WTC11 (cell line): ENCODE measurements around the gene PRELID1. TPM values are rescaled to one million over a fixed set of nuclear protein-coding genes. Genes with fewer than 3 reads are reported as not detected.

Experiments
- ATAC-seq: fragments of 200-7000 bp; cut with Tn5 transposase; 2 replicates; pipeline ENCODE4 v1.10.0; 2021; ENCODE audit warnings: mild to moderate bottlenecking, moderate library complexity
- CTCF ChIA-PET: fragments of 300-600 bp; sonication (Branson Sonifier 250); formaldehyde crosslinking; loops from one replicate; lab custom pipeline; 2021; ENCODE audit warnings: antibody characterized with exemption; lab: Charles Lee
- POLR2A ChIA-PET: fragments of 350-600 bp; sonication (Branson Sonifier 250); formaldehyde crosslinking; loops from one replicate; lab custom pipeline; 2021; ENCODE audit warnings: antibody characterized with exemption; lab: Charles Lee
- DNase-seq: peaks from one replicate; pipeline ENCODE4 v3.0.0; 2021; ENCODE audit warnings: low spot score
- H3K27ac Mint-ChIP-seq: 2 replicates; pipeline ENCODE4 v1.8.0; 2021; ENCODE audit warnings: mixed read lengths
- H3K27me3 Mint-ChIP-seq: 2 replicates; pipeline ENCODE4 v1.8.0; 2021; ENCODE audit warnings: low read depth, mild to moderate bottlenecking, moderate library complexity, mixed read lengths
- H3K36me3 Mint-ChIP-seq: 2 replicates; pipeline ENCODE4 v1.8.0; 2021; ENCODE audit warnings: mixed read lengths
- H3K4me1 Mint-ChIP-seq: 2 replicates; pipeline ENCODE4 v1.8.0; 2022; ENCODE audit warnings: mixed read lengths
- H3K4me3 Mint-ChIP-seq: 2 replicates; pipeline ENCODE4 v1.8.0; 2021; ENCODE audit warnings: mild to moderate bottlenecking, moderate library complexity, mixed read lengths
- H3K9me3 Mint-ChIP-seq: 2 replicates; pipeline ENCODE4 v1.8.0; 2021; ENCODE audit warnings: mixed read lengths
- CREB1 ChIP-seq: sonication (generic); formaldehyde crosslinking; IDR thresholded peaks from 2 replicates; pipeline ENCODE4 v1.8.0; 2023; ENCODE audit warnings: mild to moderate bottlenecking, missing genetic modification reagents
- ETV6 ChIP-seq: sonication (generic); formaldehyde crosslinking; IDR thresholded peaks from 2 replicates; pipeline ENCODE4 v1.8.1; 2022; ENCODE audit warnings: mild to moderate bottlenecking, missing genetic modification reagents
- FOXJ3 ChIP-seq: sonication (generic); formaldehyde crosslinking; IDR thresholded peaks from 2 replicates; pipeline ENCODE4 v1.9.0; 2021; ENCODE audit warnings: missing genetic modification reagents, mild to moderate bottlenecking, borderline replicate concordance
- HMGA2 ChIP-seq: fragments of 250-450 bp; sonication (Bioruptor Pico); IDR thresholded peaks from 2 replicates; pipeline ENCODE4 v1.4.0; 2021; ENCODE audit warnings: mild to moderate bottlenecking, moderate library complexity
- IRF2 ChIP-seq: sonication (generic); formaldehyde crosslinking; IDR thresholded peaks from 2 replicates; pipeline ENCODE4 v1.8.0; 2022; ENCODE audit warnings: low read depth, missing genetic modification reagents, borderline replicate concordance
- PRDM15 ChIP-seq: sonication (generic); formaldehyde crosslinking; IDR thresholded peaks from 2 replicates; pipeline ENCODE4 v1.8.0; 2022; ENCODE audit warnings: missing genetic modification reagents
- SP1 ChIP-seq: sonication (generic); formaldehyde crosslinking; conservative IDR thresholded peaks from 2 replicates; pipeline ENCODE4 v1.8.1; 2022; ENCODE audit warnings: missing genetic modification reagents
- TEAD1 ChIP-seq: sonication (generic); formaldehyde crosslinking; IDR thresholded peaks from 2 replicates; pipeline ENCODE4 v1.8.0; 2022; ENCODE audit warnings: mild to moderate bottlenecking, missing genetic modification reagents
- TEAD4 ChIP-seq: sonication (generic); formaldehyde crosslinking; IDR thresholded peaks from 2 replicates; pipeline ENCODE4 v1.8.0; 2022; ENCODE audit warnings: mild to moderate bottlenecking, missing genetic modification reagents
- ZBTB21 ChIP-seq: sonication (generic); formaldehyde crosslinking; IDR thresholded peaks from 2 replicates; pipeline ENCODE4 v1.8.1; 2023; ENCODE audit warnings: mild to moderate bottlenecking, missing genetic modification reagents, borderline replicate concordance
- ZNF121 ChIP-seq: sonication (generic); formaldehyde crosslinking; IDR thresholded peaks from 2 replicates; pipeline ENCODE4 v1.8.0; 2023; ENCODE audit warnings: missing genetic modification reagents
- ZNF671 ChIP-seq: fragments of 250-450 bp; sonication (Bioruptor Pico); IDR thresholded peaks from 2 replicates; pipeline ENCODE4 v1.8.0; 2021; ENCODE audit warnings: mild to moderate bottlenecking
- total RNA-seq: library from RNA; stranded (reverse); gene quantifications from 3 replicates; pipeline ENCODE4 v1.2.3, GENCODE V29; 2021
- TF ChIP-seq, protein P1 (sequence below): sonication (generic); formaldehyde crosslinking; IDR thresholded peaks from 2 replicates; pipeline ENCODE4 v1.8.1; 2022; ENCODE audit warnings: mild to moderate bottlenecking, moderate library complexity, missing genetic modification reagents
- TF ChIP-seq, protein P2 (sequence below): sonication (generic); formaldehyde crosslinking; IDR thresholded peaks from 2 replicates; pipeline ENCODE4 v1.8.1; 2023; ENCODE audit warnings: mild to moderate bottlenecking, moderate library complexity, missing genetic modification reagents
- TF ChIP-seq, protein P3 (sequence below): sonication (generic); formaldehyde crosslinking; IDR thresholded peaks from 2 replicates; pipeline ENCODE4 v1.8.0; 2022; ENCODE audit warnings: mild to moderate bottlenecking, missing genetic modification reagents
- TF ChIP-seq, protein P4 (sequence below): sonication (generic); formaldehyde crosslinking; IDR thresholded peaks from 2 replicates; pipeline ENCODE4 v1.8.1; 2022; ENCODE audit warnings: missing genetic modification reagents, borderline replicate concordance
- TF ChIP-seq, protein P5 (sequence below): sonication (generic); formaldehyde crosslinking; IDR thresholded peaks from 2 replicates; pipeline ENCODE4 v1.8.0; 2023; ENCODE audit warnings: mild to moderate bottlenecking, missing genetic modification reagents
- TF ChIP-seq, protein P6 (sequence below): sonication (generic); formaldehyde crosslinking; conservative IDR thresholded peaks from 2 replicates; pipeline ENCODE4 v1.8.1; 2023; ENCODE audit warnings: mild to moderate bottlenecking, low read depth, missing genetic modification reagents, moderate library complexity

The PRELID1 gene
- total RNA-seq, 1 experiment from 2014 or later = 273 TPM

GRCh38 chr5:177346820-177347219, 43.2 kb downstream of the PRELID1 start:
- H3K4me1 Mint-ChIP-seq = peaks cover 28% of the 10 kb centered on the region
- peaks cover 23% of the 10 kb centered on the region for H3K36me3 Mint-ChIP-seq
- TF ChIP-seq, protein P1, sequence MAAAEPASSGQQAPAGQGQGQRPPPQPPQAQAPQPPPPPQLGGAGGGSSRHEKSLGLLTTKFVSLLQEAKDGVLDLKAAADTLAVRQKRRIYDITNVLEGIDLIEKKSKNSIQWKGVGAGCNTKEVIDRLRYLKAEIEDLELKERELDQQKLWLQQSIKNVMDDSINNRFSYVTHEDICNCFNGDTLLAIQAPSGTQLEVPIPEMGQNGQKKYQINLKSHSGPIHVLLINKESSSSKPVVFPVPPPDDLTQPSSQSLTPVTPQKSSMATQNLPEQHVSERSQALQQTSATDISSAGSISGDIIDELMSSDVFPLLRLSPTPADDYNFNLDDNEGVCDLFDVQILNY (CRISPR knock-in tag) = no peak
- TF ChIP-seq, protein P2, sequence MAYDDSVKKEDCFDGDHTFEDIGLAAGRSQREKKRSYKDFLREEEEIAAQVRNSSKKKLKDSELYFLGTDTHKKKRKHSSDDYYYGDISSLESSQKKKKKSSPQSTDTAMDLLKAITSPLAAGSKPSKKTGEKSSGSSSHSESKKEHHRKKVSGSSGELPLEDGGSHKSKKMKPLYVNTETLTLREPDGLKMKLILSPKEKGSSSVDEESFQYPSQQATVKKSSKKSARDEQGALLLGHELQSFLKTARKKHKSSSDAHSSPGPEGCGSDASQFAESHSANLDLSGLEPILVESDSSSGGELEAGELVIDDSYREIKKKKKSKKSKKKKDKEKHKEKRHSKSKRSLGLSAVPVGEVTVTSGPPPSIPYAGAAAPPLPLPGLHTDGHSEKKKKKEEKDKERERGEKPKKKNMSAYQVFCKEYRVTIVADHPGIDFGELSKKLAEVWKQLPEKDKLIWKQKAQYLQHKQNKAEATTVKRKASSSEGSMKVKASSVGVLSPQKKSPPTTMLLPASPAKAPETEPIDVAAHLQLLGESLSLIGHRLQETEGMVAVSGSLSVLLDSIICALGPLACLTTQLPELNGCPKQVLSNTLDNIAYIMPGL (CRISPR knock-in tag) = no peak
- TF ChIP-seq ZBTB21 (no peak), TEAD4 (CRISPR knock-in tag) (no peak), ETV6 (no peak), HMGA2 (CRISPR knock-in tag) (no peak), SP1 (CRISPR knock-in tag) (no peak)
- TF ChIP-seq, protein P3, sequence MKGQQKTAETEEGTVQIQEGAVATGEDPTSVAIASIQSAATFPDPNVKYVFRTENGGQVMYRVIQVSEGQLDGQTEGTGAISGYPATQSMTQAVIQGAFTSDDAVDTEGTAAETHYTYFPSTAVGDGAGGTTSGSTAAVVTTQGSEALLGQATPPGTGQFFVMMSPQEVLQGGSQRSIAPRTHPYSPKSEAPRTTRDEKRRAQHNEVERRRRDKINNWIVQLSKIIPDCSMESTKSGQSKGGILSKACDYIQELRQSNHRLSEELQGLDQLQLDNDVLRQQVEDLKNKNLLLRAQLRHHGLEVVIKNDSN (CRISPR knock-in tag) = no peak
- H3K27ac Mint-ChIP-seq = peak overlapping the region; percentile 21; the same call in 1 of the 2 replicates
- H3K9me3 Mint-ChIP-seq = no peaks in the 10 kb centered on the region
- DNase-seq (no peak), ATAC-seq (no peak)
- no peaks in the 10 kb centered on the region for H3K27me3 Mint-ChIP-seq
- H3K4me3 Mint-ChIP-seq = no peak overlapping the region
- ChIA-PET POLR2A (no interaction called here), CTCF (interaction anchor here (0.6 to 1.9 kb wide), 2 partner anchors 20 to 29 kb away, joined by 3 to 16 read pairs; no protein-coding TSS in a partner anchor)

GRCh38 chr5:177347699-177348098, 44.1 kb downstream of the PRELID1 start:
- Mint-ChIP-seq H3K4me3 (no peak overlapping the region), H3K9me3 (no peaks in the 10 kb centered on the region), H3K27me3 (no peaks in the 10 kb centered on the region), H3K4me1 (peaks cover 32% of the 10 kb centered on the region), H3K36me3 (peaks cover 23% of the 10 kb centered on the region), H3K27ac (no peak overlapping the region)
- no peak for TF ChIP-seq ZNF671 (CRISPR knock-in tag)
- TF ChIP-seq ZNF121 (CRISPR knock-in tag) = peak; percentile 75; the same call in 1 of the 2 replicates
- DNase-seq = no peak
- no peak for ATAC-seq
- ChIA-PET POLR2A (no interaction called here), CTCF (no interaction called here)

- Mint-ChIP-seq H3K4me1 (peaks cover 32% of the 10 kb centered on the region), H3K36me3 (peaks cover 18% of the 10 kb centered on the region), H3K27me3 (peaks cover 7% of the 10 kb centered on the region), H3K9me3 (no peaks in the 10 kb centered on the region), H3K4me3 (peak overlapping the region; percentile 98), H3K27ac (0 out of 2 replicates have a peak overlapping the region, but pooled peaks have one; percentile 16)
- ATAC-seq (no peak), DNase-seq (no peak)
- ChIA-PET CTCF (interaction anchor here (0.7 to 1.7 kb wide), 4 partner anchors 11 to 37 kb away, joined by 3 to 4 read pairs (median 4); no protein-coding TSS in a partner anchor), POLR2A (interaction anchor here (0.7 kb wide), 1 partner anchor 10 kb away, joined by 8 read pairs; no protein-coding TSS in a partner anchor)
- TF ChIP-seq TEAD4 (CRISPR knock-in tag) = no peak
- TF ChIP-seq, protein P4, sequence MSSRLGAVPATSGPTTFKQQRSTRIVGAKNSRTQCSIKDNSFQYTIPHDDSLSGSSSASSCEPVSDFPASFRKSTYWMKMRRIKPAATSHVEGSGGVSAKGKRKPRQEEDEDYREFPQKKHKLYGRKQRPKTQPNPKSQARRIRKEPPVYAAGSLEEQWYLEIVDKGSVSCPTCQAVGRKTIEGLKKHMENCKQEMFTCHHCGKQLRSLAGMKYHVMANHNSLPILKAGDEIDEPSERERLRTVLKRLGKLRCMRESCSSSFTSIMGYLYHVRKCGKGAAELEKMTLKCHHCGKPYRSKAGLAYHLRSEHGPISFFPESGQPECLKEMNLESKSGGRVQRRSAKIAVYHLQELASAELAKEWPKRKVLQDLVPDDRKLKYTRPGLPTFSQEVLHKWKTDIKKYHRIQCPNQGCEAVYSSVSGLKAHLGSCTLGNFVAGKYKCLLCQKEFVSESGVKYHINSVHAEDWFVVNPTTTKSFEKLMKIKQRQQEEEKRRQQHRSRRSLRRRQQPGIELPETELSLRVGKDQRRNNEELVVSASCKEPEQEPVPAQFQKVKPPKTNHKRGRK (CRISPR knock-in tag) = no peak
- TF ChIP-seq CREB1 (CRISPR knock-in tag) = no peak
- no peak for TF ChIP-seq FOXJ3
- no peak for TF ChIP-seq TEAD1
- TF ChIP-seq ZBTB21 = no peak
- TF ChIP-seq, protein P5, sequence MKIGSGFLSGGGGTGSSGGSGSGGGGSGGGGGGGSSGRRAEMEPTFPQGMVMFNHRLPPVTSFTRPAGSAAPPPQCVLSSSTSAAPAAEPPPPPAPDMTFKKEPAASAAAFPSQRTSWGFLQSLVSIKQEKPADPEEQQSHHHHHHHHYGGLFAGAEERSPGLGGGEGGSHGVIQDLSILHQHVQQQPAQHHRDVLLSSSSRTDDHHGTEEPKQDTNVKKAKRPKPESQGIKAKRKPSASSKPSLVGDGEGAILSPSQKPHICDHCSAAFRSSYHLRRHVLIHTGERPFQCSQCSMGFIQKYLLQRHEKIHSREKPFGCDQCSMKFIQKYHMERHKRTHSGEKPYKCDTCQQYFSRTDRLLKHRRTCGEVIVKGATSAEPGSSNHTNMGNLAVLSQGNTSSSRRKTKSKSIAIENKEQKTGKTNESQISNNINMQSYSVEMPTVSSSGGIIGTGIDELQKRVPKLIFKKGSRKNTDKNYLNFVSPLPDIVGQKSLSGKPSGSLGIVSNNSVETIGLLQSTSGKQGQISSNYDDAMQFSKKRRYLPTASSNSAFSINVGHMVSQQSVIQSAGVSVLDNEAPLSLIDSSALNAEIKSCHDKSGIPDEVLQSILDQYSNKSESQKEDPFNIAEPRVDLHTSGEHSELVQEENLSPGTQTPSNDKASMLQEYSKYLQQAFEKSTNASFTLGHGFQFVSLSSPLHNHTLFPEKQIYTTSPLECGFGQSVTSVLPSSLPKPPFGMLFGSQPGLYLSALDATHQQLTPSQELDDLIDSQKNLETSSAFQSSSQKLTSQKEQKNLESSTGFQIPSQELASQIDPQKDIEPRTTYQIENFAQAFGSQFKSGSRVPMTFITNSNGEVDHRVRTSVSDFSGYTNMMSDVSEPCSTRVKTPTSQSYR (CRISPR knock-in tag) = no peak
- TF ChIP-seq, protein P6, sequence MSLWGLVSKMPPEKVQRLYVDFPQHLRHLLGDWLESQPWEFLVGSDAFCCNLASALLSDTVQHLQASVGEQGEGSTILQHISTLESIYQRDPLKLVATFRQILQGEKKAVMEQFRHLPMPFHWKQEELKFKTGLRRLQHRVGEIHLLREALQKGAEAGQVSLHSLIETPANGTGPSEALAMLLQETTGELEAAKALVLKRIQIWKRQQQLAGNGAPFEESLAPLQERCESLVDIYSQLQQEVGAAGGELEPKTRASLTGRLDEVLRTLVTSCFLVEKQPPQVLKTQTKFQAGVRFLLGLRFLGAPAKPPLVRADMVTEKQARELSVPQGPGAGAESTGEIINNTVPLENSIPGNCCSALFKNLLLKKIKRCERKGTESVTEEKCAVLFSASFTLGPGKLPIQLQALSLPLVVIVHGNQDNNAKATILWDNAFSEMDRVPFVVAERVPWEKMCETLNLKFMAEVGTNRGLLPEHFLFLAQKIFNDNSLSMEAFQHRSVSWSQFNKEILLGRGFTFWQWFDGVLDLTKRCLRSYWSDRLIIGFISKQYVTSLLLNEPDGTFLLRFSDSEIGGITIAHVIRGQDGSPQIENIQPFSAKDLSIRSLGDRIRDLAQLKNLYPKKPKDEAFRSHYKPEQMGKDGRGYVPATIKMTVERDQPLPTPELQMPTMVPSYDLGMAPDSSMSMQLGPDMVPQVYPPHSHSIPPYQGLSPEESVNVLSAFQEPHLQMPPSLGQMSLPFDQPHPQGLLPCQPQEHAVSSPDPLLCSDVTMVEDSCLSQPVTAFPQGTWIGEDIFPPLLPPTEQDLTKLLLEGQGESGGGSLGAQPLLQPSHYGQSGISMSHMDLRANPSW (CRISPR knock-in tag) = no peak
- TF ChIP-seq IRF2 (CRISPR knock-in tag) = no peak
- no peak for TF ChIP-seq PRDM15
Observed at GRCh38 chr5:177349362-177349647, 45.7 kb downstream of the PRELID1 start.
